Progenitor cell of endocrine pancreas (in vitro differentiated cells): ENCODE measurements around the gene ELAVL2. TPM values are rescaled to one million over a fixed set of nuclear protein-coding genes. Genes with fewer than 3 reads are reported as not detected.
A peak's percentile ranks its signal among the peaks of the same experiment; 100 is the strongest.

Experiments
- DNase-seq: peaks from one replicate; pipeline ENCODE4 v3.0.0; 2021; ENCODE audit warnings: low spot score; ENCODE audit not compliant: unreplicated experiment
- H3K27ac Mint-ChIP-seq: 2 replicates; pipeline ENCODE4 v1.8.0; 2021; ENCODE audit warnings: mild to moderate bottlenecking, moderate library complexity, mixed read lengths
- H3K27me3 Mint-ChIP-seq: 2 replicates; pipeline ENCODE4 v1.8.0; 2021; ENCODE audit warnings: mixed read lengths
- H3K36me3 Mint-ChIP-seq: 2 replicates; pipeline ENCODE4 v1.8.0; 2022; ENCODE audit warnings: mixed read lengths; ENCODE audit not compliant: insufficient read depth
- H3K4me1 Mint-ChIP-seq: 2 replicates; pipeline ENCODE4 v1.8.0; 2021; ENCODE audit warnings: low read depth, mixed read lengths
- H3K4me3 Mint-ChIP-seq: 2 replicates; pipeline ENCODE4 v1.8.0; 2021; ENCODE audit warnings: low read depth, mild to moderate bottlenecking, moderate library complexity, mixed read lengths
- H3K9me3 Mint-ChIP-seq: 2 replicates; pipeline ENCODE4 v1.8.0; 2021; ENCODE audit warnings: low read depth, mixed read lengths
- CTCF ChIP-seq: fragments of 200-600 bp; sonication (generic); IDR thresholded peaks from one replicate; pipeline ENCODE4 v1.5.0; 2021; ENCODE audit warnings: antibody characterized with exemption, mild to moderate bottlenecking; ENCODE audit not compliant: unreplicated experiment
- total RNA-seq: library from RNA; stranded (reverse); gene quantifications from 2 replicates; pipeline ENCODE4 v1.2.1, GENCODE V29; 2021

The ELAVL2 gene
- total RNA-seq, 1 donor from 2014 or later = 1.7 TPM

- no peak for TF ChIP-seq CTCF
- H3K9me3 Mint-ChIP-seq = no peaks in the 10 kb centered on the region
- DNase-seq = no peak
These were observed 1.8 kb downstream of the ELAVL2 start for GRCh38 chr9:23823986-23824829.

GRCh38 chr9:23823269-23823668 lies 2.8 kb downstream of the ELAVL2 start:
- no peak for TF ChIP-seq CTCF
- no peak overlapping the region for H3K27ac Mint-ChIP-seq
- no peaks in the 10 kb centered on the region for H3K36me3 Mint-ChIP-seq
- no peak overlapping the region for H3K4me3 Mint-ChIP-seq
- H3K4me1 Mint-ChIP-seq = peaks cover 5% of the 10 kb centered on the region
- DNase-seq = no peak
- peaks cover 32% of the 10 kb centered on the region for H3K27me3 Mint-ChIP-seq
- no peaks in the 10 kb centered on the region for H3K9me3 Mint-ChIP-seq

More at GRCh38 chr9:23823986-23824829, 1.8 kb downstream of the ELAVL2 start:
- Mint-ChIP-seq H3K36me3 (no peaks in the 10 kb centered on the region), H3K27me3 (peaks cover 27% of the 10 kb centered on the region), H3K27ac (no peak overlapping the region), H3K4me1 (peaks cover 5% of the 10 kb centered on the region), H3K4me3 (no peak overlapping the region)

- Mint-ChIP-seq H3K27ac (no peak overlapping the region), H3K4me3 (peak overlapping the region; percentile 63), H3K27me3 (peaks cover 37% of the 10 kb centered on the region), H3K4me1 (peaks cover 5% of the 10 kb centered on the region), H3K36me3 (no peaks in the 10 kb centered on the region), H3K9me3 (no peaks in the 10 kb centered on the region)
- no peak for TF ChIP-seq CTCF
- DNase-seq = no peak
These were observed 3.5 kb downstream of the ELAVL2 start for GRCh38 chr9:23822261-23823169.

- Mint-ChIP-seq H3K4me3 (peak overlapping the region; percentile 77), H3K36me3 (no peaks in the 10 kb centered on the region), H3K27me3 (peaks cover 41% of the 10 kb centered on the region), H3K4me1 (peaks cover 5% of the 10 kb centered on the region), H3K9me3 (no peaks in the 10 kb centered on the region), H3K27ac (peak overlapping the region; percentile 24)
- peak; percentile 60 for DNase-seq
- no peak for TF ChIP-seq CTCF
These were observed 4.5 kb downstream of the ELAVL2 start for GRCh38 chr9:23821375-23822181.
